Body of pancreas (tissue), 4 donors: ENCODE measurements around the gene CCDC186. TPM values are rescaled to one million over a fixed set of nuclear protein-coding genes. Genes with fewer than 3 reads are reported as not detected.

Experiments
- ATAC-seq: fragments of 150-250 bp; one replicate; pipeline ENCODE4 v1.9.1; 2016
- DNase-seq, 4 donors: peaks; one replicate each; pipeline ENCODE4 v3.0.0-alpha.2; 2019
- H3K27ac ChIP-seq, 4 donors: fragments of 200-600 bp; sonication (generic); 1 replicate in 3 of 4; 2 replicates in 1 of 4; pipeline versions ENCODE4 v1.5.1 to v1.6.1; 2016 to 2019; ENCODE audit warnings: mild to moderate bottlenecking in 1 of 4, mixed read lengths in 1 of 4, moderate library complexity in 1 of 4
- H3K27me3 ChIP-seq, 2 donors: fragments of 200-600 bp; sonication (generic); one replicate each; pipeline ENCODE4 v1.6.0; 2016; ENCODE audit warnings: mild to moderate bottlenecking in 1 of 2
- H3K36me3 ChIP-seq, 2 donors: fragments of 200-600 bp; sonication (generic); replicated peaks in 1 of 2; 2 replicates each; pipeline ENCODE4 v1.5.1; 2016; ENCODE audit warnings: low read depth in 2 of 2; ENCODE audit not compliant: insufficient read depth in 1 of 2
- H3K4me1 ChIP-seq: fragments of 200-600 bp; sonication (generic); one replicate; pipeline ENCODE4 v1.6.0; 2016
- H3K4me3 ChIP-seq, 2 donors: fragments of 200-600 bp; sonication (generic); 1 replicate in 1 of 2; 2 replicates in 1 of 2; pipeline ENCODE4 v1.5.1; 2016 to 2019
- H3K9me3 ChIP-seq, 3 donors: fragments of 200-600 bp; sonication (generic); 1 replicate in 2 of 3; 2 replicates in 1 of 3; pipeline ENCODE4 v1.5.1; 2016
- CTCF ChIP-seq, 7 experiments: fragments of 450-650 bp in 4 of 7; fragments of 200-600 bp in 3 of 7; sonication (generic) in 3 of 7; IDR thresholded peaks; one replicate each; pipeline ENCODE4 v1.5.1; 2016 to 2019; ENCODE audit warnings: antibody characterized with exemption in 7 of 7
- POLR2A ChIP-seq, 3 donors: fragments of 450-650 bp; IDR thresholded peaks; one replicate each; pipeline ENCODE4 v1.6.1; 2016; ENCODE audit warnings: antibody characterized with exemption in 3 of 3, mild to moderate bottlenecking in 2 of 3
- WGBS, 2 donors: methylation state at CpG; one replicate each; pipeline ENCODE4 v1.1.5; 2017; 5-methylcytosine and 5-hydroxymethylcytosine counted together
- intact Hi-C: fragments of 100-400 bp; cut with DNase I; formaldehyde crosslinking; loops from one replicate; pipeline ENCODE4 v1.15.1; 2023
- total RNA-seq, 2 donors: library from RNA; depleted of rRNA; stranded (reverse); fragments of >200 nt; gene quantifications; one replicate each; pipeline ENCODE4 v1.1.0, GENCODE V29; 2016

The CCDC186 gene
- total RNA-seq, 2 donors from 2014 or later, result 42.3 to 53.4 TPM

GRCh38 chr10:114199239-114199638 lies 25.2 kb upstream of the CCDC186 start:
- Histone ChIP-seq H3K27ac (no peak overlapping the region), H3K4me1 (no peaks in the 10 kb centered on the region)
- intact Hi-C loops, result no loop called here

GRCh38 chr10:114195079-114195478 lies 21.1 kb upstream of the CCDC186 start:
- no peaks in the 10 kb centered on the region for H3K4me1 ChIP-seq
- no peaks in the 10 kb centered on the region for H3K36me3 ChIP-seq
- DNase-seq (no peak), ATAC-seq (no peak)
- H3K27me3 ChIP-seq, result no peaks in the 10 kb centered on the region
- H3K9me3 ChIP-seq, result no peaks in the 10 kb centered on the region
- H3K4me3 ChIP-seq, result no peak overlapping the region
- TF ChIP-seq CTCF (IDR thresholded peaks at IDR 0.05), result no peak
- no peak for TF ChIP-seq POLR2A (IDR thresholded peaks at IDR 0.05)
- 81 to 84% methylated on average over 2 of the region's 2 CpGs for WGBS, 2 donors
- intact Hi-C loops, result no loop called here
- no peak overlapping the region for H3K27ac ChIP-seq

More at GRCh38 chr10:114199239-114199638, 25.2 kb upstream of the CCDC186 start:
- no peaks in the 10 kb centered on the region for H3K27me3 ChIP-seq
- H3K36me3 ChIP-seq, result no peaks in the 10 kb centered on the region
- ATAC-seq (no peak), DNase-seq (no peak)
- no peak for TF ChIP-seq POLR2A (IDR thresholded peaks at IDR 0.05)
- TF ChIP-seq CTCF (IDR thresholded peaks at IDR 0.05), result no peak
- H3K9me3 ChIP-seq, result no peaks in the 10 kb centered on the region
- no peak overlapping the region for H3K4me3 ChIP-seq
- WGBS, 2 donors, result 94 to 97% methylated on average over 4 of the region's 4 CpGs

GRCh38 chr10:114189700-114190099 lies 15.7 kb upstream of the CCDC186 start:
- no peaks in the 10 kb centered on the region for H3K4me1 ChIP-seq
- intact Hi-C loops, result no loop called here
- WGBS, 2 donors, result 84 to 89% methylated on average over 8 of the region's 8 CpGs
- H3K27me3 ChIP-seq, result no peaks in the 10 kb centered on the region
- no peak for TF ChIP-seq POLR2A (IDR thresholded peaks at IDR 0.05)
- no peak for TF ChIP-seq CTCF (IDR thresholded peaks at IDR 0.05)
- no peak overlapping the region for H3K4me3 ChIP-seq
- no peaks in the 10 kb centered on the region for H3K9me3 ChIP-seq
- H3K27ac ChIP-seq, result peak overlapping the region in 1 of 4 donors; percentile 66
- ATAC-seq, result no peak
- no peaks in the 10 kb centered on the region for H3K36me3 ChIP-seq
- no peak for DNase-seq

- peak in 1 of 4 donors; percentile 17 for DNase-seq
- intact Hi-C loops, result no loop called here
- Histone ChIP-seq H3K9me3 (no peaks in the 10 kb centered on the region), H3K27ac (peak overlapping the region in 3 of 4 donors; percentile 25 to 69 (median 66)), H3K36me3 (no peaks in the 10 kb centered on the region), H3K4me3 (no peak overlapping the region), H3K27me3 (no peaks in the 10 kb centered on the region), H3K4me1 (peaks cover 3% of the 10 kb centered on the region)
- ATAC-seq, result peak; percentile 70
- WGBS, 2 donors, result 67 to 68% methylated on average over 3 of the region's 3 CpGs
- TF ChIP-seq POLR2A (IDR thresholded peaks at IDR 0.05) (no peak), CTCF (IDR thresholded peaks at IDR 0.05) (no peak)
Observed at GRCh38 chr10:114188900-114189299, 14.9 kb upstream of the CCDC186 start.

- no peak for TF ChIP-seq POLR2A (IDR thresholded peaks at IDR 0.05)
- TF ChIP-seq CTCF (IDR thresholded peaks at IDR 0.05), result no peak
- ATAC-seq, result no peak
- 66 to 84% methylated on average over 3 of the region's 3 CpGs for WGBS, 2 donors
Observed at GRCh38 chr10:114188001-114188400, 14.0 kb upstream of the CCDC186 start.

More at GRCh38 chr10:114188001-114188400, 14.0 kb upstream of the CCDC186 start:
- no peak overlapping the region for H3K4me3 ChIP-seq
- H3K36me3 ChIP-seq, result no peaks in the 10 kb centered on the region
- DNase-seq, result no peak
- H3K27ac ChIP-seq, result peak overlapping the region in 2 of 4 donors; percentile 66 to 69
- intact Hi-C loops, result no loop called here
- no peaks in the 10 kb centered on the region for H3K9me3 ChIP-seq
- H3K27me3 ChIP-seq, result no peaks in the 10 kb centered on the region
- H3K4me1 ChIP-seq, result peaks cover 3% of the 10 kb centered on the region
